A549 treated with CpdA at 1 μM for 4 hours (cell line): ENCODE data around the gene MNDA. TPM values are rescaled to one million over a fixed set of nuclear protein-coding genes. Genes with fewer than 3 reads are reported as not detected.

ENCODE experiments used
- total RNA-seq: library from RNA; stranded (reverse); fragments of 200-300 nt; extraction: Qiagen RNA extraction; gene quantifications from 5 replicates; pipeline ENCODE4 v1.2.3, GENCODE V29; 2022; ENCODE audit warnings: low read depth

The MNDA gene
- not detected in 5 replicates for total RNA-seq

GRCh38 chr1:158830904-158831507 is at the start of gene MNDA:
Gene MNDA, plus strand, starts transcription at chr1:158831351. Its CDS starts 10,803 bp downstream, at chr1:158842154.

Other genes with a start within 250 kb of the MNDA start
- not detected in 5 replicates for gene OR10Z1, start 226.1 kb upstream of the MNDA start, total RNA-seq
- not detected in 5 replicates for gene SPTA1, start 144.6 kb upstream of the MNDA start, total RNA-seq
- not detected in 5 replicates for gene OR6K2, start 130.7 kb upstream of the MNDA start, total RNA-seq
- not detected in 5 replicates for gene OR6K3, start 110.6 kb upstream of the MNDA start, total RNA-seq
- gene OR6K6, start 76.6 kb upstream of the MNDA start, total RNA-seq: not detected in 5 replicates
- not detected in 5 replicates for gene OR6N1, start 59.2 kb upstream of the MNDA start, total RNA-seq
- not detected in 5 replicates for gene OR6N2, start 50.1 kb upstream of the MNDA start, total RNA-seq
- gene PYHIN1, start 100.2 kb downstream of the MNDA start, total RNA-seq: not detected in 5 replicates
- 3.6 to 5.9 TPM (median 4.1 TPM) in 5 replicates for gene IFI16, start 178.6 kb downstream of the MNDA start, total RNA-seq
- not detected in 5 replicates for gene AIM2, start 245.4 kb downstream of the MNDA start, total RNA-seq